Mesenchymal stem cell (in vitro differentiated cells and primary cell): ENCODE data around the gene DRAXIN.

Source experiments
- DNase-seq: peaks from one replicate; pipeline ENCODE4 v3.0.0-alpha.2; 2013
- H2AFZ ChIP-seq: one replicate; pipeline ENCODE4 v1.6.1; 2013; ENCODE audit warnings: low read depth, mild to moderate bottlenecking, control low read depth, inconsistent platforms, low read length, moderate library complexity
- H2AK5ac ChIP-seq: 2 replicates; pipeline ENCODE4 v1.6.1; 2013; ENCODE audit warnings: low read length, moderate library complexity, mild to moderate bottlenecking, inconsistent platforms; ENCODE audit not compliant: severe bottlenecking
- H2BK120ac ChIP-seq: one replicate; pipeline ENCODE4 v1.6.1; 2013; ENCODE audit warnings: low read depth, mild to moderate bottlenecking, inconsistent platforms, low read length, moderate library complexity
- H2BK12ac ChIP-seq, 2 experiments: one replicate each; pipeline ENCODE4 v1.6.1; 2013; ENCODE audit warnings: inconsistent platforms in 2 of 2, low read length in 2 of 2, mild to moderate bottlenecking in 2 of 2, moderate library complexity in 2 of 2, control low read depth in 1 of 2
- H2BK15ac ChIP-seq: one replicate; pipeline ENCODE4 v1.6.1; 2013; ENCODE audit warnings: mild to moderate bottlenecking, low read depth, inconsistent platforms; ENCODE audit not compliant: poor library complexity, severe bottlenecking
- H2BK5ac ChIP-seq: 2 replicates; pipeline ENCODE4 v1.6.1; 2013; ENCODE audit warnings: low read depth, mild to moderate bottlenecking, low read length, control low read depth, inconsistent platforms; ENCODE audit not compliant: poor library complexity, severe bottlenecking
- H3K14ac ChIP-seq, 2 experiments: one replicate each; pipeline ENCODE4 v1.6.1; 2013; ENCODE audit warnings: inconsistent platforms in 2 of 2, low read length in 2 of 2, control low read depth in 1 of 2, mild to moderate bottlenecking in 1 of 2, moderate library complexity in 1 of 2
- H3K18ac ChIP-seq, 2 experiments: one replicate each; pipeline ENCODE4 v1.6.1; 2013; ENCODE audit warnings: inconsistent platforms in 2 of 2, low read length in 2 of 2, control low read depth in 1 of 2, low read depth in 1 of 2, mild to moderate bottlenecking in 1 of 2
- H3K23ac ChIP-seq, 2 experiments: one replicate each; pipeline ENCODE4 v1.6.1; 2013; ENCODE audit warnings: inconsistent platforms in 2 of 2, low read length in 2 of 2, mild to moderate bottlenecking in 2 of 2, moderate library complexity in 2 of 2, control low read depth in 1 of 2
- H3K27ac ChIP-seq: 2 replicates; pipeline ENCODE4 v1.5.1; 2013; ENCODE audit warnings: mild to moderate bottlenecking, moderate library complexity, low read length, control low read depth, inconsistent platforms; ENCODE audit not compliant: poor library complexity, severe bottlenecking
- H3K27me3 ChIP-seq, 2 experiments: 2 replicates each; pipeline versions ENCODE4 v1.6.1 to v1.7.0; 2013; ENCODE audit warnings: low read length in 2 of 2, mild to moderate bottlenecking in 2 of 2, moderate library complexity in 2 of 2, control low read depth in 1 of 2, inconsistent platforms in 1 of 2; ENCODE audit not compliant: control insufficient read depth in 1 of 2, insufficient read depth in 1 of 2
- H3K36me3 ChIP-seq, 2 experiments: 2 replicates each; pipeline versions ENCODE4 v1.6.1 to v1.7.0; 2013; ENCODE audit warnings: low read length in 2 of 2, control low read depth in 1 of 2, inconsistent platforms in 1 of 2, low read depth in 1 of 2, mild to moderate bottlenecking in 1 of 2; ENCODE audit not compliant: insufficient read depth in 2 of 2, control insufficient read depth in 1 of 2
- H3K4ac ChIP-seq, 2 experiments: one replicate each; pipeline ENCODE4 v1.6.1; 2013; ENCODE audit warnings: inconsistent platforms in 2 of 2, low read length in 2 of 2, mild to moderate bottlenecking in 2 of 2, moderate library complexity in 2 of 2, control low read depth in 1 of 2, low read depth in 1 of 2
- H3K4me1 ChIP-seq: 2 replicates; pipeline ENCODE4 v1.6.1; 2013; ENCODE audit warnings: low read depth, low read length, control low read depth; ENCODE audit not compliant: control insufficient read depth, insufficient read depth
- H3K4me2 ChIP-seq: 2 replicates; pipeline ENCODE4 v1.6.1; 2013; ENCODE audit warnings: low read length, mild to moderate bottlenecking, inconsistent platforms; ENCODE audit not compliant: poor library complexity, severe bottlenecking
- H3K4me3 ChIP-seq, 2 experiments: 2 replicates each; pipeline versions ENCODE4 v1.5.1 to v1.7.0; 2013; ENCODE audit warnings: low read length in 2 of 2, mild to moderate bottlenecking in 2 of 2, control low read depth in 1 of 2, low read depth in 1 of 2; ENCODE audit not compliant: insufficient read depth in 1 of 2
- H3K79me1 ChIP-seq: replicated peaks from 2 replicates; pipeline ENCODE4 v1.6.1; 2013; ENCODE audit warnings: mild to moderate bottlenecking, control low read depth, low read length, inconsistent platforms; ENCODE audit not compliant: poor library complexity, severe bottlenecking
- H3K9ac ChIP-seq: 2 replicates; pipeline ENCODE4 v1.7.0; 2013; ENCODE audit warnings: mild to moderate bottlenecking, low read length, moderate library complexity
- H3K9me3 ChIP-seq: 2 replicates; pipeline ENCODE4 v1.7.0; 2013; ENCODE audit warnings: mild to moderate bottlenecking, low read length; ENCODE audit not compliant: control insufficient read depth
- H4K8ac ChIP-seq: one replicate; pipeline ENCODE4 v1.6.1; 2013; ENCODE audit warnings: inconsistent platforms, mild to moderate bottlenecking, low read length, moderate library complexity
- H4K91ac ChIP-seq: one replicate; pipeline ENCODE4 v1.6.1; 2013; ENCODE audit warnings: mild to moderate bottlenecking, low read length, inconsistent platforms
- WGBS: methylation state at CpG from one replicate; pipeline ENCODE4 v1.1.7; 2013; ENCODE audit warnings: mixed read lengths; 5-methylcytosine and 5-hydroxymethylcytosine counted together

Gene DRAXIN

DNA sequence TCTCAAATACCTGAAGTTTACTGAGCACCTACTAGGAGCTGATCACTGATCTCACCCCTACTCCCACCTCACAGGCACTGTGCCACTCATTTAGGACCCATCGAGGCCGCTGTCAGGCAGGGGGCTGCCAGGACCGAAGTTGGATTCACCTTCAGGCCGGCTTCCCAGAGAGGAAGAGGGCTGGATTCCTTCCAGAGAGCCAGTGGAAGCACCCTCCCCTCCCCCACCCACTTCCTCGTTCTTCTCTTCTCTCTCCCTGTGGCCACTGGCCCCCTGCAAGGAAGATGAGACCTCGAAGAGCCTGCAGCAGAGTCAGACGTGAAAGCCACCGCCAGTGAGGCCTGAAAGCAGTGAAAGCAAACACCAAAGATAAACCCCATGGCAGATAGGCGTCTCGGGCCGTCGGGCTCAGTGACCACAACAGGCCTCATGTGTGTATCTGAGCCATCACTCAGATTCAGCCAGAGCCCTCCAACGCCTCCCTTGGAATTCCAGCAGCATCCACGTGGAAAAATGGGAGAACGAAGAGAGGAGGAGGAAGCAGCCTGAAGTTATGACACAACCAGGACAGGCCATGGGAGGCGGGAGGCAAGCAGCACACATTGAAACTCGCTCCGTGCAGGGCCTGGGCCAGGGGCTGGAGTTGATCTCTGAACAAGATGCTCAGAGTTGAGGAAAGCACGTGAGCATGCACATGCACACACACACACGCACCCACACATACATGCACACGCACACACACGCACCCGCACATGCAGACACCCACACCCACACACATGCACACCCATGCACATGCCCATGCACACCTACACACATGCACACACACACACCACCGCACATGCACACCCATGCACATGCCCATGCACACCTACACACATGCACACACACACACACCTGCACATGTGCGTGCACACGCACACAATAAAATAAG is 38.3 kb downstream of the DRAXIN start:
- Histone ChIP-seq H2BK15ac (no peak overlapping the region), H2AK5ac (no peak overlapping the region), H3K27ac (peak overlapping the region; percentile 15), H2BK12ac (peak overlapping the region; percentile 55), H2AFZ (peak overlapping the region; percentile 55), H3K4me1 (peaks cover 21% of the 10 kb centered on the region), H3K14ac (peak overlapping the region in 1 of 2 experiments; percentile 77), H3K18ac (peak overlapping the region; percentile 46 to 87), H4K91ac (peak overlapping the region; percentile 72), H3K4ac (peak overlapping the region in 1 of 2 experiments; percentile 24), H2BK120ac (peak overlapping the region; percentile 69), H3K9ac (no peak overlapping the region), H3K23ac (no peak overlapping the region), H3K79me1 (no peaks in the 10 kb centered on the region), H3K36me3 (peaks cover 0 to 3% of the 10 kb centered on the region in 2 experiments), H3K4me3 (no peak overlapping the region), H3K9me3 (no peaks in the 10 kb centered on the region), H3K4me2 (no peak overlapping the region), H2BK5ac (no peak overlapping the region), H4K8ac (peak overlapping the region; percentile 92), H3K27me3 (peaks cover 0 to 6% of the 10 kb centered on the region in 2 experiments)
- 59% methylated on average over 26 of the region's 26 CpGs for WGBS
- DNase-seq = peak; percentile 42

DNA sequence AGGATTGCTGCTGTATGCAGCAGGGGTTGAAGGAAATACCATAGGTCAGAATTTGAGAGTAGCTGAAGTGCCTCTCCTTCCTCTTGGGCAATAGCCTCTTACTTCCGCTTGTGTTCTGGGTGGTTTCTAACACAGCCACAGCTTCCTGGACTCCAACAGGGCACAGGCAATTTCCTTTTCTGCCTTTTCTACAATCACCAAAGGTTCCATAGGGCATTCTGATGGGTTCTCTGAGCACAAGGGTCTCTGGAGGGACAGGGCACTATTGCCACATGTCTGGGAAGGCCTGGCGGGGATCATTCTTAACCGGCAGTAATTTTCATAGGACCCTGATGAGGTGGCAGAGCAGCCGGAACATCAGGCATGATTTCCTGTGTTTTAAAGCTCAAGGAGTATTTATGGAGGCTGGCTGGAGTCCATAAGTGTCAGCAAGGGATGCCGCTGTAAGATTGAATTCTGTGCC is 39.0 kb downstream of the DRAXIN start:
- H3K79me1 ChIP-seq = no peaks in the 10 kb centered on the region
- no peaks in the 10 kb centered on the region for H3K27me3 ChIP-seq
- DNase-seq = peak; percentile 73
- H2AK5ac ChIP-seq = no peak overlapping the region
- no peak overlapping the region for H3K27ac ChIP-seq
- H3K23ac ChIP-seq = no peak overlapping the region
- peak overlapping the region; percentile 76 for H2BK120ac ChIP-seq
- peak overlapping the region; percentile 32 for H2BK15ac ChIP-seq
- no peak overlapping the region for H2BK5ac ChIP-seq
- H3K18ac ChIP-seq = peak overlapping the region; percentile 70 to 87
- H4K8ac ChIP-seq = peak overlapping the region; percentile 66
- H3K14ac ChIP-seq = no peak overlapping the region
- H3K36me3 ChIP-seq = peaks cover 0 to 3% of the 10 kb centered on the region in 2 experiments
- H2AFZ ChIP-seq = no peak overlapping the region
- no peaks in the 10 kb centered on the region for H3K9me3 ChIP-seq
- H3K4ac ChIP-seq = peak overlapping the region; percentile 53 to 79
- H2BK12ac ChIP-seq = peak overlapping the region in 1 of 2 experiments; percentile 51
- H3K4me3 ChIP-seq = no peak overlapping the region
- H3K4me2 ChIP-seq = no peak overlapping the region
- no peak overlapping the region for H3K9ac ChIP-seq
- 24% methylated on average over 5 of the region's 5 CpGs for WGBS
- H3K4me1 ChIP-seq = peaks cover 21% of the 10 kb centered on the region
- peak overlapping the region; percentile 72 for H4K91ac ChIP-seq

DNA sequence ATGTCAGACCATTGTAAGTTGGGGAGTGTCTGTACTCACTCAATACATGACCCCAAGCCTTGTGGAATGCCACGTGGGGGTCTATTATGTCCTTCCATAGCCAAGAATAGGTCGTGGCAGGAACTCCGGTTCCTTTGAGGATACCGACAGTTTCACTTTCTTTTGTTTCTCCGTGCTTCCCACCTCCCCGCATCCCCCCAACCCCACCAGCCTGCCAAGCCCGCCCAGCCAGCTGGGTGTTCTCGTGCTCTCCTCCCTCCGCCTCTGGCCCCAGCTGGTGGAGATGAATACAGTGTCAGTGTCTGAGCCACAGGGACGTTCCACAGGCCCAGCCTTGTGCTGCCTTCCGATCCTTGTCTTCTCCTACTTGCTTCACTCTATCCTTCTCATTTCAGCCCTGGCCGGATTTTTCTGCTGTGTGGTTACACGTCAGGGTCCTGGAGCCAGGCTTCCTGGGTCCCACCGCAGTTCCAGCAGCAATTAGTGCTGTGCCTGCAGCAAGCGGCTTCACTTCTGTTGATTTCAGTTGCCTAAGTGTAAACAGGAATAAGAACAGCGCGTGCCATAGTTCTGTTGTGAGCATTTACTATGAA is 40.3 kb downstream of the DRAXIN start:
- H3K18ac ChIP-seq = peak overlapping the region; percentile 66 to 92
- 18% methylated on average over 16 of the region's 17 CpGs for WGBS
- H2AK5ac ChIP-seq = no peak overlapping the region
- H3K4ac ChIP-seq = peak overlapping the region; percentile 57 to 76
- DNase-seq = peak; percentile 87
- H3K9ac ChIP-seq = peak overlapping the region; percentile 83
- H3K27ac ChIP-seq = no peak overlapping the region
- peak overlapping the region; percentile 59 for H2AFZ ChIP-seq
- peak overlapping the region in 1 of 2 experiments; percentile 6 for H3K14ac ChIP-seq
- no peaks in the 10 kb centered on the region for H3K27me3 ChIP-seq
- peaks cover 0 to 3% of the 10 kb centered on the region in 2 experiments for H3K36me3 ChIP-seq
- H3K79me1 ChIP-seq = no peaks in the 10 kb centered on the region
- H3K4me1 ChIP-seq = peaks cover 23% of the 10 kb centered on the region
- H2BK120ac ChIP-seq = peak overlapping the region; percentile 2
- no peaks in the 10 kb centered on the region for H3K9me3 ChIP-seq
- no peak overlapping the region for H2BK15ac ChIP-seq
- H3K23ac ChIP-seq = peak overlapping the region in 1 of 2 experiments; percentile 77
- H4K91ac ChIP-seq = peak overlapping the region; percentile 29
- no peak overlapping the region for H2BK5ac ChIP-seq
- H3K4me3 ChIP-seq = peak overlapping the region in 1 of 2 experiments; percentile 72
- H4K8ac ChIP-seq = peak overlapping the region; percentile 39
- H2BK12ac ChIP-seq = peak overlapping the region; percentile 20 to 45
- H3K4me2 ChIP-seq = no peak overlapping the region

DNA sequence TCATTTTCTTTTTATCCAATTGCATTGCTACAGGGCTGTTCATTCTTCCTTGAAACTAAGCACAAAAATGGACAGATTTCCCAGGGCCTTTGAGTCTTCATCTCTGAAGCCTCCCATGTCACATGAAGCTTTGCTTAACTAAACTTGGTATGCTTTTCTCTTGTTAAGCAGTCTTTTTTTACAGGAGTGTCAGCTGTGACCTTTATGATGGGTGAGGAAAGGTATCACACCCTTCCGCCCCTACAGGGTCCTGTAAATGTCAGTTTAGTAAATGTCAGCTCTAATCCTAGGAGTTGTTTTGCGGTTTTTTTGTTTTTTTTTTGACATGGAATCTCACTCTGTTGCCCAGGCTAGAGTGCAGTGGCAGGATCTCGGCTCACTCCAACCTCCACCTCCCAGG is 41.8 kb downstream of the DRAXIN start:
- no peak overlapping the region for H3K27ac ChIP-seq
- no peak overlapping the region for H3K9ac ChIP-seq
- H3K14ac ChIP-seq = no peak overlapping the region
- H3K9me3 ChIP-seq = no peaks in the 10 kb centered on the region
- H2BK12ac ChIP-seq = no peak overlapping the region
- H3K79me1 ChIP-seq = peaks cover 7% of the 10 kb centered on the region
- H3K36me3 ChIP-seq = peaks cover 0 to 3% of the 10 kb centered on the region in 2 experiments
- 97% methylated on average over 3 of the region's 3 CpGs for WGBS
- H3K4me1 ChIP-seq = peaks cover 26% of the 10 kb centered on the region
- no peak overlapping the region for H4K8ac ChIP-seq
- no peak overlapping the region for H2BK120ac ChIP-seq
- no peak overlapping the region for H2AK5ac ChIP-seq
- DNase-seq = no peak
- H2BK15ac ChIP-seq = no peak overlapping the region
- no peak overlapping the region for H4K91ac ChIP-seq
- no peak overlapping the region for H3K4ac ChIP-seq
- no peaks in the 10 kb centered on the region for H3K27me3 ChIP-seq
- H3K18ac ChIP-seq = no peak overlapping the region
- no peak overlapping the region for H2BK5ac ChIP-seq
- H3K4me3 ChIP-seq = no peak overlapping the region
- no peak overlapping the region for H3K4me2 ChIP-seq
- H3K23ac ChIP-seq = no peak overlapping the region
- H2AFZ ChIP-seq = no peak overlapping the region
